ENCODE data around the gene GM2A.
"Not testable (repeated sequence)": the region's sequence is repeated elsewhere in the genome, so short reads cannot be mapped to it uniquely, and the experiment has no call there.

The GM2A gene

GRCh38 chr5:151309821-151310220 is 56.8 kb downstream of the GM2A start:
- not testable (repeated sequence) for H3K79me2 ChIP-seq (ENCODE audit: control insufficient read depth, insufficient read depth, low read length, poor library complexity); H3K36me3 ChIP-seq (ENCODE audit: control insufficient read depth in 1 of 2, insufficient read depth in 2 of 2, low read length in 2 of 2); H3K9me3 ChIP-seq (ENCODE audit: insufficient read depth, low read depth, low read length); H2AFZ ChIP-seq (ENCODE audit: insufficient read depth, low read length, poor library complexity); H3K23ac ChIP-seq (ENCODE audit: low read length); H3K27me3 ChIP-seq (ENCODE audit: insufficient read depth, low read length); H2BK12ac ChIP-seq (ENCODE audit: low read length); H2AK5ac ChIP-seq (ENCODE audit: low read length); H3K4me1 ChIP-seq (ENCODE audit: control insufficient read depth in 1 of 2, insufficient read depth in 2 of 2, low read length in 2 of 2); H2BK5ac ChIP-seq (ENCODE audit: low read depth, low read length, poor library complexity); H3K27ac ChIP-seq (ENCODE audit: low read depth, low read length); H2BK120ac ChIP-seq (ENCODE audit: insufficient read depth, low read length, poor library complexity); H3K79me1 ChIP-seq (ENCODE audit: low read length); H4K91ac ChIP-seq (ENCODE audit: low read depth, low read length); DNase-seq; H4K8ac ChIP-seq (ENCODE audit: low read depth, low read length); H3K4me3 ChIP-seq (ENCODE audit: low read depth, low read length); H3K14ac ChIP-seq (ENCODE audit: low read length); H4K12ac ChIP-seq (ENCODE audit: low read depth, low read length); H3K4ac ChIP-seq (ENCODE audit: low read depth, low read length); H3K18ac ChIP-seq (ENCODE audit: low read length); H3K9ac ChIP-seq (ENCODE audit: low read length); H3K4me2 ChIP-seq (ENCODE audit: low read length)
- WGBS (ENCODE audit: extremely low coverage, insufficient coverage, insufficient read length) = no CpG with 5 or more reads among the region's 15 CpGs

- H3K4me3 ChIP-seq (ENCODE audit: low read depth, low read length) = no peak overlapping the region
- no peak overlapping the region for H4K12ac ChIP-seq (ENCODE audit: low read depth, low read length)
- H3K4me1 ChIP-seq (ENCODE audit: control insufficient read depth in 1 of 2, insufficient read depth in 2 of 2, low read length in 2 of 2) = peaks cover 0 to 8% of the 10 kb centered on the region in 2 experiments
- no peaks in the 10 kb centered on the region for H3K79me2 ChIP-seq (ENCODE audit: control insufficient read depth, insufficient read depth, low read length, poor library complexity)
- no peaks in the 10 kb centered on the region for H3K79me1 ChIP-seq (ENCODE audit: low read length)
- H4K91ac ChIP-seq (ENCODE audit: low read depth, low read length) = no peak overlapping the region
- H2BK120ac ChIP-seq (ENCODE audit: insufficient read depth, low read length, poor library complexity) = no peak overlapping the region
- no peak overlapping the region for H3K14ac ChIP-seq (ENCODE audit: low read length)
- no peak overlapping the region for H3K9ac ChIP-seq (ENCODE audit: low read length)
- no peaks in the 10 kb centered on the region for H3K27me3 ChIP-seq (ENCODE audit: insufficient read depth, low read length)
- no peak overlapping the region for H3K18ac ChIP-seq (ENCODE audit: low read length)
- no peak for DNase-seq
- no peak overlapping the region for H3K27ac ChIP-seq (ENCODE audit: low read depth, low read length)
- no peak overlapping the region for H3K4ac ChIP-seq (ENCODE audit: low read depth, low read length)
- no peak overlapping the region for H2AK5ac ChIP-seq (ENCODE audit: low read length)
- peaks cover 3% of the 10 kb centered on the region for H3K9me3 ChIP-seq (ENCODE audit: insufficient read depth, low read depth, low read length)
- H3K23ac ChIP-seq (ENCODE audit: low read length) = no peak overlapping the region
- H2BK12ac ChIP-seq (ENCODE audit: low read length) = no peak overlapping the region
- H3K36me3 ChIP-seq (ENCODE audit: control insufficient read depth in 1 of 2, insufficient read depth in 2 of 2, low read length in 2 of 2) = no peaks in the 10 kb centered on the region
- no peak overlapping the region for H3K4me2 ChIP-seq (ENCODE audit: low read length)
- H2BK5ac ChIP-seq (ENCODE audit: low read depth, low read length, poor library complexity) = no peak overlapping the region
- no peak overlapping the region for H4K8ac ChIP-seq (ENCODE audit: low read depth, low read length)
- no peak overlapping the region for H2AFZ ChIP-seq (ENCODE audit: insufficient read depth, low read length, poor library complexity)
Measured at GRCh38 chr5:151310932-151311331, 57.9 kb downstream of the GM2A start.

- Histone ChIP-seq H3K18ac (ENCODE audit: low read length) (no peak overlapping the region), H2BK12ac (ENCODE audit: low read length) (no peak overlapping the region), H2AFZ (ENCODE audit: insufficient read depth, low read length, poor library complexity) (no peak overlapping the region), H3K4me2 (ENCODE audit: low read length) (no peak overlapping the region), H4K8ac (ENCODE audit: low read depth, low read length) (no peak overlapping the region), H3K4me3 (ENCODE audit: low read depth, low read length) (no peak overlapping the region), H3K9me3 (ENCODE audit: insufficient read depth, low read depth, low read length) (peaks cover 3% of the 10 kb centered on the region), H2BK120ac (ENCODE audit: insufficient read depth, low read length, poor library complexity) (no peak overlapping the region), H3K14ac (ENCODE audit: low read length) (no peak overlapping the region), H3K4me1 (ENCODE audit: control insufficient read depth in 1 of 2, insufficient read depth in 2 of 2, low read length in 2 of 2) (peaks cover 0 to 8% of the 10 kb centered on the region in 2 experiments), H3K27me3 (ENCODE audit: insufficient read depth, low read length) (no peaks in the 10 kb centered on the region), H2BK5ac (ENCODE audit: low read depth, low read length, poor library complexity) (no peak overlapping the region), H3K79me2 (ENCODE audit: control insufficient read depth, insufficient read depth, low read length, poor library complexity) (no peaks in the 10 kb centered on the region), H3K36me3 (ENCODE audit: control insufficient read depth in 1 of 2, insufficient read depth in 2 of 2, low read length in 2 of 2) (no peaks in the 10 kb centered on the region), H3K79me1 (ENCODE audit: low read length) (no peaks in the 10 kb centered on the region), H3K27ac (ENCODE audit: low read depth, low read length) (no peak overlapping the region), H3K9ac (ENCODE audit: low read length) (no peak overlapping the region), H4K91ac (ENCODE audit: low read depth, low read length) (no peak overlapping the region), H2AK5ac (ENCODE audit: low read length) (no peak overlapping the region), H4K12ac (ENCODE audit: low read depth, low read length) (no peak overlapping the region), H3K4ac (ENCODE audit: low read depth, low read length) (no peak overlapping the region), H3K23ac (ENCODE audit: low read length) (no peak overlapping the region)
- no peak for DNase-seq
- no CpG with 5 or more reads among the region's 5 CpGs for WGBS (ENCODE audit: extremely low coverage, insufficient coverage, insufficient read length)
Measured at GRCh38 chr5:151312756-151313324, 59.9 kb downstream of the GM2A start.

- H2BK12ac ChIP-seq (ENCODE audit: low read length) = no peak overlapping the region
- no CpG with 5 or more reads among the region's 2 CpGs for WGBS (ENCODE audit: extremely low coverage, insufficient coverage, insufficient read length)
- H3K9ac ChIP-seq (ENCODE audit: low read length) = no peak overlapping the region
- peaks cover 0 to 8% of the 10 kb centered on the region in 2 experiments for H3K4me1 ChIP-seq (ENCODE audit: control insufficient read depth in 1 of 2, insufficient read depth in 2 of 2, low read length in 2 of 2)
- H3K4me3 ChIP-seq (ENCODE audit: low read depth, low read length) = no peak overlapping the region
- no peak overlapping the region for H2BK120ac ChIP-seq (ENCODE audit: insufficient read depth, low read length, poor library complexity)
- H3K4me2 ChIP-seq (ENCODE audit: low read length) = no peak overlapping the region
- H3K23ac ChIP-seq (ENCODE audit: low read length) = no peak overlapping the region
- no peaks in the 10 kb centered on the region for H3K79me2 ChIP-seq (ENCODE audit: control insufficient read depth, insufficient read depth, low read length, poor library complexity)
- peaks cover 3% of the 10 kb centered on the region for H3K9me3 ChIP-seq (ENCODE audit: insufficient read depth, low read depth, low read length)
- H2AK5ac ChIP-seq (ENCODE audit: low read length) = no peak overlapping the region
- H3K4ac ChIP-seq (ENCODE audit: low read depth, low read length) = no peak overlapping the region
- no peak overlapping the region for H4K91ac ChIP-seq (ENCODE audit: low read depth, low read length)
- H3K36me3 ChIP-seq (ENCODE audit: control insufficient read depth in 1 of 2, insufficient read depth in 2 of 2, low read length in 2 of 2) = no peaks in the 10 kb centered on the region
- H3K18ac ChIP-seq (ENCODE audit: low read length) = no peak overlapping the region
- no peak for DNase-seq
- H3K27ac ChIP-seq (ENCODE audit: low read depth, low read length) = no peak overlapping the region
- no peak overlapping the region for H4K8ac ChIP-seq (ENCODE audit: low read depth, low read length)
- H4K12ac ChIP-seq (ENCODE audit: low read depth, low read length) = no peak overlapping the region
- H2AFZ ChIP-seq (ENCODE audit: insufficient read depth, low read length, poor library complexity) = no peak overlapping the region
- no peak overlapping the region for H3K14ac ChIP-seq (ENCODE audit: low read length)
- H2BK5ac ChIP-seq (ENCODE audit: low read depth, low read length, poor library complexity) = no peak overlapping the region
- H3K27me3 ChIP-seq (ENCODE audit: insufficient read depth, low read length) = no peaks in the 10 kb centered on the region
- H3K79me1 ChIP-seq (ENCODE audit: low read length) = no peaks in the 10 kb centered on the region
Measured at GRCh38 chr5:151313357-151313756, 60.4 kb downstream of the GM2A start.

Measured in trophoblast cell (in vitro differentiated cells and primary cell).